Measurements from ENCODE around the gene EMD.
A peak's percentile ranks its signal among the peaks of the same experiment; 100 is the strongest.

Gene EMD

DNA sequence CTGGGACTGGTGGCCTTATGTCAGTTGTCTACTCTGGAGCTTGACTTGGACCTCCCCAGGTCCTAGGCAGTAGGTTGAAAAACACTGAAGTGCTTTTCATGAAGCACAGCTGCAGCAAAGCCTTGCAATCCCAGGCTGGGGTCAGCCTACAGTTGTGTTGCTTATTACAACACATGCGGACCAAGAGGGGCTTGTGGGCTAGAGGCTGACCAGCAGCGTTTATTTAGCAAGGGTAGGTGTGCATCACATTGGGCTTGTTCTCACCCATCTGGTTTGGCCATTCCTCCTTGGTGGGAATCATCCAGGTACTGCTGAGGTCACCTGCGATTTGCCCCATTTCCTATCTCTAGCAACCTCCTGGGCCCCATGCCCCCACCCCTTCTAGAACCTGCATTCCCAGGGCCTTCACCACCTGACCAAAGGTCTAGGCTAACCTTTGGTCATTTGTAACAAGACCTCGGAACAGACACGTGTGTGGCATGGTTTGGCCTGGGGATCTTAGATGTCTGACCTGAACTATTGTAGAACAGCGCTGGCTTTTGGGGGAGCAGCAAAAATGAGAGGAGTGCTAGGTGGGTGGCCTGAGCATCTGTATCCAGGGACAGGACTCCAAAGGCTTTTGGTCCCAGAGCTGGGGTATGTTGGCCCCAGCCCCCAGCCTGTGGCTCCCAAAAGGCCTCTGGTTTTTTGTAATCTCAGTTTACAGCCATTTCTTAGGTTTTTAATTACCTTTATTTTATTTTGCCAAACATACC, 22.1 kb downstream of the EMD start:
- TF ChIP-seq EZH2phosphoT487 (conservative IDR thresholded peaks at IDR 0.05; ENCODE audit: low read length), result no peak
- TF ChIP-seq, protein P1, sequence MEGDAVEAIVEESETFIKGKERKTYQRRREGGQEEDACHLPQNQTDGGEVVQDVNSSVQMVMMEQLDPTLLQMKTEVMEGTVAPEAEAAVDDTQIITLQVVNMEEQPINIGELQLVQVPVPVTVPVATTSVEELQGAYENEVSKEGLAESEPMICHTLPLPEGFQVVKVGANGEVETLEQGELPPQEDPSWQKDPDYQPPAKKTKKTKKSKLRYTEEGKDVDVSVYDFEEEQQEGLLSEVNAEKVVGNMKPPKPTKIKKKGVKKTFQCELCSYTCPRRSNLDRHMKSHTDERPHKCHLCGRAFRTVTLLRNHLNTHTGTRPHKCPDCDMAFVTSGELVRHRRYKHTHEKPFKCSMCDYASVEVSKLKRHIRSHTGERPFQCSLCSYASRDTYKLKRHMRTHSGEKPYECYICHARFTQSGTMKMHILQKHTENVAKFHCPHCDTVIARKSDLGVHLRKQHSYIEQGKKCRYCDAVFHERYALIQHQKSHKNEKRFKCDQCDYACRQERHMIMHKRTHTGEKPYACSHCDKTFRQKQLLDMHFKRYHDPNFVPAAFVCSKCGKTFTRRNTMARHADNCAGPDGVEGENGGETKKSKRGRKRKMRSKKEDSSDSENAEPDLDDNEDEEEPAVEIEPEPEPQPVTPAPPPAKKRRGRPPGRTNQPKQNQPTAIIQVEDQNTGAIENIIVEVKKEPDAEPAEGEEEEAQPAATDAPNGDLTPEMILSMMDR (IDR thresholded peaks at IDR 0.05; ENCODE audit: insufficient read depth, low read length, poor library complexity, severe bottlenecking), result no peak
- H3K36me3 ChIP-seq (ENCODE audit: low read length), result peaks cover 12% of the 10 kb centered on the region
- H2AFZ ChIP-seq (ENCODE audit: low read depth, low read length, severe bottlenecking), result no peak overlapping the region
- no peaks in the 10 kb centered on the region for H3K9me3 ChIP-seq (ENCODE audit: insufficient read depth, low read length)
- no peaks in the 10 kb centered on the region; the same call in 1 of the 2 replicates for H4K20me1 ChIP-seq (ENCODE audit: low read depth, low read length)
- no peak overlapping the region for H3K4me2 ChIP-seq (ENCODE audit: low read depth, low read length, poor library complexity, severe bottlenecking)
- H3F3A ChIP-seq (ENCODE audit: insufficient read depth), result peaks cover 45% of the 10 kb centered on the region
- H3K9ac ChIP-seq (ENCODE audit: low read length), result no peak overlapping the region
- no peaks in the 10 kb centered on the region for H3K9me2 ChIP-seq (replicated peaks; ENCODE audit: insufficient read depth, low read length)
- H3K27me3 ChIP-seq (ENCODE audit: low read length), result no peaks in the 10 kb centered on the region
- H3K4me3 ChIP-seq (ENCODE audit: insufficient read depth, low read length, poor library complexity, severe bottlenecking), result no peak overlapping the region
- H3K27ac ChIP-seq (ENCODE audit: low read depth, low read length), result peak overlapping the region; percentile 43; the same call in 1 of the 2 replicates
- peaks cover 10% of the 10 kb centered on the region; the same call in 1 of the 2 replicates for H3K79me2 ChIP-seq (ENCODE audit: insufficient read depth, low read length)

DNA sequence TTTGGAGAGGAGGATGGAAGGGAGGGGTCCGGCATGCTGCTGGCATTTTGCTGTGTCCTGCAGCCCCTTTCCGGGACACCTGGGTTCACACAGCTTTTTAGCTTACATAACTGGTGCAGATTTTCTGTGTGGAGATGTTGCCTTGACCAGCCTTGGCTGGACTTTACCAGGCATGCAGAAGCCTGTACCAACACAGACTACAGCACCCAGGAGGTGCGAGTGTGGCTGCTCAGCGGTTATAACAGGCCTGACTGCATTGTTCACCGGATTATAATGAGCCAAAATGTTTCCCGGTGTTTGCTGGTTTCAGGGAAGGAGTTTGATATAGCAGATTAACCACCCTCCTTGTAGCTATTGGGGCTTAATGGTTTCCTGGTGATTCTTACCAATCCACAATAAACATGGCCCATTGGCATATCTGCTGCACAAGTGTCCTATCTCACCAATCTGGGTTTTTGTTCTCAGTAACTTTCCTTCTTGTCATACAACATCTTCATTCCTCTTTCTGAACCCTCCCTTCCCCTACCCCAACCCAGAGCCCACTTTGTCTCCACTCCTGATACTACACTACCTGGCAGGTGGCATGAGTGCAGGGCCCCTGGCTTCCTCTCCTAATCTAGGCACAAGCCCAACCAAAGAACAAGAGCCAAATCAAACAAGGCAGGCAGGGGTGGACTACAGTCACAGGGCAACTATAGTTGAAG, 23.0 kb downstream of the EMD start:
- Histone ChIP-seq H3K9me2 (replicated peaks; ENCODE audit: insufficient read depth, low read length) (no peaks in the 10 kb centered on the region), H3K36me3 (ENCODE audit: low read length) (peaks cover 12% of the 10 kb centered on the region), H3F3A (ENCODE audit: insufficient read depth) (peaks cover 45% of the 10 kb centered on the region), H3K4me3 (ENCODE audit: insufficient read depth, low read length, poor library complexity, severe bottlenecking) (no peak overlapping the region), H3K27ac (ENCODE audit: low read depth, low read length) (peak overlapping the region; percentile 43), H3K27me3 (ENCODE audit: low read length) (no peaks in the 10 kb centered on the region), H3K79me2 (ENCODE audit: insufficient read depth, low read length) (peaks cover 10% of the 10 kb centered on the region; the same call in 1 of the 2 replicates), H3K4me2 (ENCODE audit: low read depth, low read length, poor library complexity, severe bottlenecking) (no peak overlapping the region), H3K9me3 (ENCODE audit: insufficient read depth, low read length) (no peaks in the 10 kb centered on the region), H4K20me1 (ENCODE audit: low read depth, low read length) (no peaks in the 10 kb centered on the region; the same call in 1 of the 2 replicates), H2AFZ (ENCODE audit: low read depth, low read length, severe bottlenecking) (no peak overlapping the region), H3K9ac (ENCODE audit: low read length) (no peak overlapping the region)
- no peak for TF ChIP-seq EZH2phosphoT487 (conservative IDR thresholded peaks at IDR 0.05; ENCODE audit: low read length)
- TF ChIP-seq, protein P1 (IDR thresholded peaks at IDR 0.05; ENCODE audit: insufficient read depth, low read length, poor library complexity, severe bottlenecking), result no peak

DNA sequence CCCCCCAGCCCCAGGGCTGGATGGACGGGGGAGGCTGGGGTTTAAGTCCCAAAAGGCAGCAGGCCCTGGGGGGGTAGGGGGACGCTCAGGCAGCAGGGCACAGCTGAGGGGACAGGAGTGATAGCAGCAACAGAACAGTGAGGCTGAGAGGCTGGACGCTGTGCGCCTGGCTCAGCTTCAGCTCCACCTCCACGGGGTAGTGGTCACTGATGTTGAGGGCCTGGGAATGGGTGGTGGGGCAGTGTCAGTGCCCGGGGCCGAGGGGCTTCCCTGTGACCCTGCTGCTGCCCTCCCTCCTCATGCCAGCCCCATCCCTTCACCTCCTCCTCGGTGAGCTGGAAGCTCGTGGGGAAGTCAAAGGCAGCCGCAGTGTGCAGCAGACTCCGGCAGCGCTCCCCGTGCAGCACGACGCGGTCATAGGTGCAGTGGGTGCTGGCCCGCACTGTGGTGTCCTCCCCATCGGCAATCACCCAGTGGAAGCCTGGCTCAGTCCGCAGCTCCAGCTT, 23.6 kb downstream of the EMD start:
- H2AFZ ChIP-seq (ENCODE audit: low read depth, low read length, severe bottlenecking), result no peak overlapping the region
- peaks cover 12% of the 10 kb centered on the region for H3K36me3 ChIP-seq (ENCODE audit: low read length)
- no peaks in the 10 kb centered on the region for H3K27me3 ChIP-seq (ENCODE audit: low read length)
- no peaks in the 10 kb centered on the region; the same call in 1 of the 2 replicates for H4K20me1 ChIP-seq (ENCODE audit: low read depth, low read length)
- no peak overlapping the region for H3K9ac ChIP-seq (ENCODE audit: low read length)
- H3K4me2 ChIP-seq (ENCODE audit: low read depth, low read length, poor library complexity, severe bottlenecking), result no peak overlapping the region
- no peak for TF ChIP-seq EZH2phosphoT487 (conservative IDR thresholded peaks at IDR 0.05; ENCODE audit: low read length)
- TF ChIP-seq, protein P1 (IDR thresholded peaks at IDR 0.05; ENCODE audit: insufficient read depth, low read length, poor library complexity, severe bottlenecking), result no peak
- H3K27ac ChIP-seq (ENCODE audit: low read depth, low read length), result peak overlapping the region; percentile 43; the same call in 1 of the 2 replicates
- no peaks in the 10 kb centered on the region for H3K9me3 ChIP-seq (ENCODE audit: insufficient read depth, low read length)
- H3F3A ChIP-seq (ENCODE audit: insufficient read depth), result peaks cover 45% of the 10 kb centered on the region
- no peaks in the 10 kb centered on the region for H3K9me2 ChIP-seq (replicated peaks; ENCODE audit: insufficient read depth, low read length)
- no peak overlapping the region for H3K4me3 ChIP-seq (ENCODE audit: insufficient read depth, low read length, poor library complexity, severe bottlenecking)
- peaks cover 10% of the 10 kb centered on the region; the same call in 1 of the 2 replicates for H3K79me2 ChIP-seq (ENCODE audit: insufficient read depth, low read length)

Measured in SU-DHL-6 (cell line).